ENCODE measurements around the gene CTAG1B.
"Not testable (repeated sequence)": the region's sequence is repeated elsewhere in the genome, so short reads cannot be mapped to it uniquely, and the experiment has no call there.

CTAG1B gene

DNA sequence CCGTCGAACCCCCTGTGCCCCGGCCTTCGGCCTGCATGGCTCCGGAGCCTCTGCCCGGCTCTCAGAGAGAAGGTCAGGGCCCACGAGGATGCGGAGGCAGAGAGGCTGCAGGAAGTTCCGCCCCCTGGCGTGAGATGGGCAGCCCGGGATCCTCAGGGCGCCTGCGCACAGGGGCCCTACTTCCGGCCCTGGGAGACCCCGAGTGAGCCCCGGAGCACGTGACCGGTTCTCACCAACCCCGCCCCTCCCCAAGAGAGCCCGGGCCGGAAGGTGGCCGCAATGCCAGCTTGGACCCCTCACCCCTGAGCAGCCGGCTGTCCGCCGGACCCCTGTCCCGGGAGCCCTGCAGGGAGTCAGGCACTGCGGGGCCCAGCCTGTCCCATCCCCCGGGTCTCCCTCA lies at the start of gene CTAG1B:
CTAG1B (minus strand) TSS at position 101 of the 400 bp plus-strand sequence; CDS start at position 37, 64 bp downstream.
- DNase-seq, result not testable (repeated sequence)

GRCh38 chrX:154661899-154662298 lies 42.8 kb upstream of the CTAG1B start:
- no peak for DNase-seq

- no peak for DNase-seq
Measured at GRCh38 chrX:154661170-154661569, 42.1 kb upstream of the CTAG1B start.

GRCh38 chrX:154660541-154660940 lies 41.5 kb upstream of the CTAG1B start:
- no peak for DNase-seq

DNA sequence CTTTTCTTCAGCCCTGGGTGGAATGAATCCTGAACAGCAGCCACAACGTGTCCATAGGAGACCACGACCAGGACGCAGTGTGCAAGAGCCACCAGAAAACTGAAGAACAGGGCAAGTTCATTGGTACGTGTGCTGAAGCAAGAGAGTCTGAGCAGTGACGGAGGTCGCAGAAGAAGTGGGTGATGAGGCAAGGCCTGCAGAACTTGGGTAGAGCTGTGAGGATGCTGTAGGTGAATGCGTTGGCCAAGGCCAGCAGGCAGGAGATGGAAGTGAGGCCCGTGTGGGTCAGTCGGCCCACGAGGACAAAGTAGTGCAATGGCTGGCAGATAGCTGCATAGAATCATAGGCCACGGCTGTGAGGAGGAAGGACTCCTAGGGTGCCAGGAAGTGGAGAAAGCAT lies 39.9 kb upstream of the CTAG1B start:
- DNase-seq, result no peak

DNA sequence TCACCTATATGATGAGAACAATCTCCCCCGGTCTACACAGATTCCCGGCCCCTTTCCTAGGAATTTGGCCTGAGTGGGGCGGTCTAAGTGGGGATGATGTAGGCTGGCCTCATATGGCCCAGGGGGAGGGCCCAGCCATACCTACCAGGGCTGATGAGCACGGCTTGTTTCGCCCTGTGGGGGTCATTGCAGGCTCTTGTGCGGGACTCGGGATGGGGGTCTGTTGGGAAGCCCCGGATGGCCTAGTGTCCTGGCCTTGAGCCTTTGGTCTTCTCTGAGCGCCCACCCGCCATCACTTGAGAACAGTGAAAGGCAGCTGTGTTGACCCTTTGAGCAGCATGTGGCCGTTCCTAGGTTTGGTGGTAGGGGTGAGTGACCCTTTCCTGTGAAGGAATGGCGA lies 39.1 kb upstream of the CTAG1B start:
- DNase-seq, result no peak

DNA sequence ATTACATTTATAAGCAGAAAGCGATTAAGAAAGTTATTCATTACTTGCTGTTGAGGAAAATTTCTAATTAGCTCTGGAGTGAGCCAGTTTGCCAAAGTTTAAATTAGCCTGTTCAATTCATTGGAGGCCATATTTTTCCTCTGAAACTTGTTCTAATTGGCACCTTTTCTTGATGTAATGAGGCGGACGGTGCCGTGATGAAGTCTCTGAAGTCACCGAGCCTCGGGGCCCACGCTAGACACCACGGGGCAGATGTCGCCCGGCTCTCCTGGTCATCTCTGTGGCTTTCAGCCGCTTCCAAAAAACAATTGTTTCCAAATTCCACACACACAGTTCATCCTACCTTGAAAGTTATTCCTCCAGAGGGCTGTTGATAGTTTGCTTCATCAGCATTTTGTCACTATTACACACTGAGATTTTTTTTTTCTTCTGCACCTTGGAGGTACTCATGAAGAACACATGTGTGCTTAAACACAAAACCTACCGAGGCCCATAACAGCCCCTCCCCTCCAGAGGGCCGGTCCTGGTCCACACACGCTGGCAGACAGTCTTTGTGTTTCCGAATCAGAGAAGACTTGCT lies 38.2 kb upstream of the CTAG1B start:
- no peak for DNase-seq

DNA sequence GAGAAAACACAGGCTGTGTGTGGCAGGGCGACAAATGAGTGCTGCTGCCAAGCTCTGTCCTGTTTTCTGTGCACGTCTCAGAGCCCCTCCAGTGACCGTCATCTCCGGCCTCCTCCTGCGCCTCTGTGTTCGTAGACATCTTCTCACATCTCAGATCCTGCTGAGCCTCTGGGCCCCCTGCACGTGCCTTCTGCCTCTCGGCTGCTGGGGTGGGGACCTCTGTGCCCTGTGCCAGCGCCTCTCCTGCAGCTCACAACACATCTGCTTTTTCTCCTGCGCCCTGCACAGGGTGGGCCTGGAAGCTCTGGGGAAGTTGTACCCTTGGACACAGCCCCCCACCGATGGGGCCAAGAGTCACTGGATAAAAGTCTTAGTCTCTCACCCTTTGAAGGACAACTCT lies 36.7 kb upstream of the CTAG1B start:
- no peak for DNase-seq

- no peak for DNase-seq
Measured at GRCh38 chrX:154655346-154655745, 36.3 kb upstream of the CTAG1B start.

- no peak for DNase-seq
Measured at GRCh38 chrX:154654925-154655324, 35.8 kb upstream of the CTAG1B start.

DNA sequence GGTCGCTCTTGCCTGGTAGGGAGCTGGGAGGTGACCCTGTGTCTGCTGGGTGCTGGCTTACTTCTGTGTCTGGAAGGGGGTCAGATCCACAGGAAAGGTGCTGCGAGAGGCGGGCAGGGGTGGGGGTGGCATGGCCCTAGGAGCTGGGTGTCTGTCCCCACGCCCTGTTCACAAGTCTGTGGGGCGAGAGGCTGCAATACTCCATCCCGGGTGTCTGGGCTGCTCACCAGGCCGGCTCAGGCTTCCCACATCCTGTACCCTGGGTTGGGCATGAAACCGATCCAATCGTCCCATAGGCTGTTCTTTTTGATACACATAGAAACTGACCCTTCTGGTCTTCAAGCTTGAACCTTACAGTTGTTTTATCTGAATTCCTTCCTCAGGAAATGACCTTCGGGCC lies 35.3 kb upstream of the CTAG1B start:
- DNase-seq, result no peak

GRCh38 chrX:154653413-154653812 lies 34.3 kb upstream of the CTAG1B start, which contains the start of gene CTAG2:
TSS of gene CTAG2 (minus strand) at chrX:154653579. CDS start at chrX:154653515, 64 bp downstream.
- not testable (repeated sequence) for DNase-seq

DNA sequence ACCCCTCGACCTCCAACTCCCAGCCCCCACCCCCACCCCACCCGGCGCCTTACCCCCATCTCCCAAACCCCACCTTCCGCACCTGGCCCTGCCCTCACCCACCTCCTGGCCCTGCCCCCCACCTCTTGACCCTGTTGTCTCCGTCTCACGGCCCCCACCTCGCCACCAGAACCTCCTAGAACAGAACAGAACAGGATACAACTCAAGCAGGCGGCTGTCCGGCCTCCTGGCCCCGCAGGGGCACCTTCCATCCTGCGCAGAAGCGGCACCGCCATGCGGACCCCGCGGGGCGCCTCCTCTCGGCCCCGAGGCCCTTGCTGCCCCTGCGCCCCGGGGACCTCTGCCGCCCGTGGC lies 33.9 kb upstream of the CTAG1B start:
- no peak for DNase-seq

DNA sequence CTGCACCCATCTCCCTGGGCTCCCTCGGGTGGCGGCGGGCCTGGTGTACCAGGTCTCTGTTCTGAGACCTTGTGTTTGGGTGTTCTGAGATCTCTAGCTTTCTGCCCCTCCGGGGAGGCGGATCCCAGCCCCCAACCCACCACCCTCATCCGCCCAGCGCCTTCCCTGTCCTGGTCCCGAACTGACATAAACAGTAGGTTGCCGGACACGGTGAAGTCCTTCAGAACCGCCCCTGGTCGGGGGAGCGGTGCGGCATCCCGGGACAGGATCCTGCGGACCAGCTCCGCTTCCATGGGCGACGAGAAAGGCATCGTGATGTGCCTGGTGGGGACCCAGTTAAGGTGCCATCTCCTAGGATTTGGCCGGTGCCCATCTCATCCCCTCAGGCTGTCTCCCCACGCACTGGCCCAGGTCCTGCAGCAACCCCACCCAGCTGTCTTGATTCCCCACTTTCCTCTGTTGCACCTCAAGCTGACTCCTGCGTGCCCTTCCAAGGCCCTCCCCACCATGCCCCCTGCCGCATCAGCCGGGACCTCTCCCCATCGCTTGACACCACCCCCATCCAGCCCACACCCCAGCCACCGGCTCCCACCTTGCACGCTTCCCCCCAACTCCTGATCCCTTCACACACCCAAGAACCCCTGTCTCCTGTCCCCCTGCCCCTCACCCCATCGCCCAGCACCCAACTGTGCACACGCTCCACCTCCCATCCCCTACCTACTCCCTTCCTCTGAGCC lies 33.4 kb upstream of the CTAG1B start:
- no peak for DNase-seq

DNA sequence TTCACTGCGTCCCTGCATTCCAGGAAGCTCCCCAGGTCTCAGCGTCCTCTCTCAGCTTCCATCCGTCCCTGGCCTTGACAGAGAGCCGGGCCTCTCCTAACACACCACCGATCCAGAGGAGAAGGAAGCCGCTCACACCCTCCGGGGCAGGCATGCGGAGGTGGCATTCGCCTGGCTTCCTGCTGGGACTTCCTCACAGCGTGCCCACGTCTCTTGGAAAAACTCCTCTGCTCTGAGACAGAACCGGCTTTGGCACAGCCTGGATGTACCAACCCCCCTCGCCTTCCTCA lies 31.1 kb upstream of the CTAG1B start:
- no peak for DNase-seq

GRCh38 chrX:154649503-154650220 lies 30.6 kb upstream of the CTAG1B start:
- DNase-seq, result no peak

- DNase-seq, result no peak
Measured at GRCh38 chrX:154648931-154649330, 29.8 kb upstream of the CTAG1B start.

DNA sequence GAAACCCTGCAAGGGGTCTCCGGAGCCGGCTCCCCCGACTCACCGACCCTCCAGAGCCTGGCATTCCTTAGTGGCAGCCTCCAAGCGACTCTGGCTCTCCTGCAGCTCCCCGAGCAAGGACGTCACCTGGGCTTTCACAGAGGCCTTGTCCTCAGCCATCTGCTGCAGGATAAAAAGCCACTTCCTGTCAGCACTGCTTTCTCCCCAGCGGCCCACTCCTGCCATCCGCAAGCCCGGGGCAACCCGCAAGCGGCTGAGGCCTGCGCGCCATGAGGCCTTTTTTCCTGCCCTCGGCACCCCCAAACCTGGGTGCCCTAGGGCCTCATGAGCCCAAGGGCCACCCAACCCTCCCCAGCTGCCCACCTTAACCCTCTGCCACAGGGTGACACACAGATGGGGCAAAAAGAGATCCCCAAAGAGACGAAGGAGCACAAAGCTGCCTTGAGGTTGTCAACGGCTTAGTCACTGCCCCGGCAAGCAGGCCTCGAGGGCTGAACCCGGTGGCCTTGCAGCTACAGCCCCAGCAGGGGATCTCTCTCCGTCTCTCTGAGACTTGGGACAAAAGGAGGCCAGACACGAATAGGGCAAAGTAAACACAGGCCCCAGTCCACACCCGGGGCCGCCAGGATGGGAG lies 26.8 kb upstream of the CTAG1B start:
- not testable (repeated sequence) for DNase-seq

GRCh38 chrX:154643708-154644107 lies 24.6 kb upstream of the CTAG1B start:
- DNase-seq, result not testable (repeated sequence)

DNA sequence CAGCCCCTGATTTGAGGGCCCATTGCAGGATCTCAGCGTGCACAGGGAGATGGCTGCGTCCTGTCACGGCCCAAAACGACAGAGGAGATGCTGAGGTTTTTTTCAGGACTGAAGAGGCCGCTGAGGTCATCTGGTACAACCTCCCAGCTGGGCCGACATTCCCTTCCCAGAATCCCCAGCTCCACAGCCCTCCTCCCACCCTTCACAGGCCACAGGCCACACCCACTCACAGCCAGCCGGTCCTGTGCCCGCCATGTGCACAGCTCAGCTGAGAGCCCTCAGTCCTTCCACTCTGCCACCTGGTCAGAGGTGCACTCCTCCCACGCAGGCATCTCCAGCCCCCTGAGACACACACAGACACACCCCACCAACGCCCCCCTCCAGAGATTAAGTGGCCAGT lies 22.7 kb upstream of the CTAG1B start:
- DNase-seq, result not testable (repeated sequence)

DNA sequence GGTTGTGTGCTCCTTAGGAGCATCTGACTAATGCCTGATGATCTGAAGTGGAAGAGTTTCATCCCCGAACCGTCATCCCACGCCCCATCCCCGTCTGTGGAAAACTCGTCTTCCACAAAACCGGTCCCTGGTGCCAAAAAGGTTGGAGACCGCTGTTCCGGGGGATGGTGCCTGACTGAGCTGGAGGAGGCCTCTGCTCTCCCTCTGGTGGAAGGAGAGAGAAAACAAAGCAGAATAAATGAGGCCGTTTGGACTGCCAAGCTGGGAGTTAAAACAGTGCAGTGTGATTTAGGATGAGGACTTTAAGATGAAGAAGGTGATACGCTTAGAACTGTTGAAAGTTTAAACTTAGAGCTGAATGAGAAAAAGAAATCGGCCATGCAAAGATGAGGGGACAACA lies 14.6 kb upstream of the CTAG1B start:
- not testable (repeated sequence) for DNase-seq

DNA sequence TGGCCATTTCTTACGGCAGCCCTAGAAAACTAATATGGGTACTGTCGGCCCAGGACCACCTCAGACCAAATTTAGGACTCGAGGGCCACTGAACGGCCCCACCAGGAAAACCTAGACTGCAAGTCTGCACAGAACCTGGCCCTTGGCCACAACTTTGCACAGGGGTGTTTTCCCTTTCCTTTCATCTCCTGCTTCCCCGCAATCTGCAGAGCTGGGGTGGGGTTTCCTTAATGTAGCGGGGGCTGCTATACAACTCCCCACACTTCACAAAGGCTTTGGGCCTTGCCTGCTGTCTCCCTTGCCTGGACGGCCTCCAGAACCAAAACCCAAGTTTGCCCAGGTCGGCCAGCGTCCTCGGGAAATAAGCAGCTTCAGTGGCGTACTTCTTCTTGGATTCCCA lies 11.9 kb upstream of the CTAG1B start:
- DNase-seq, result not testable (repeated sequence)

GRCh38 chrX:154628960-154629359 lies 9.9 kb upstream of the CTAG1B start:
- DNase-seq, result not testable (repeated sequence)
